GM06990 (cell line): ENCODE results near the gene EYA3.

Experiments
- DNase-seq: peaks from one replicate; pipeline ENCODE4 v3.0.0-alpha.2; 2011; ENCODE audit not compliant: insufficient read length; ENCODE audit errors: extremely low read depth
- H3K27me3 ChIP-seq: replicated peaks from 2 replicates; pipeline ENCODE4 v1.6.0; 2011; ENCODE audit warnings: low read length; ENCODE audit not compliant: control insufficient read depth, insufficient read depth
- H3K36me3 ChIP-seq: 2 replicates; pipeline ENCODE4 v1.5.1; 2011; ENCODE audit warnings: low read length; ENCODE audit not compliant: control insufficient read depth, insufficient read depth
- H3K4me3 ChIP-seq: replicated peaks from 2 replicates; pipeline ENCODE4 v1.5.1; 2011; ENCODE audit warnings: low read depth, mild to moderate bottlenecking, control low read depth, low read length
- CTCF ChIP-seq: IDR thresholded peaks from 2 replicates; pipeline ENCODE4 v1.5.1; 2011; ENCODE audit warnings: low read length, control low read depth, mild to moderate bottlenecking, inconsistent platforms; ENCODE audit not compliant: insufficient read depth, poor library complexity, severe bottlenecking

The EYA3 gene

GRCh38 chr1:27992276-27992675 lies 96.1 kb downstream of the EYA3 start:
- DNase-seq: no peak
- TF ChIP-seq CTCF: no peak
- peaks cover 22% of the 10 kb centered on the region for H3K36me3 ChIP-seq
- no peaks in the 10 kb centered on the region for H3K27me3 ChIP-seq
- no peak overlapping the region for H3K4me3 ChIP-seq

DNA sequence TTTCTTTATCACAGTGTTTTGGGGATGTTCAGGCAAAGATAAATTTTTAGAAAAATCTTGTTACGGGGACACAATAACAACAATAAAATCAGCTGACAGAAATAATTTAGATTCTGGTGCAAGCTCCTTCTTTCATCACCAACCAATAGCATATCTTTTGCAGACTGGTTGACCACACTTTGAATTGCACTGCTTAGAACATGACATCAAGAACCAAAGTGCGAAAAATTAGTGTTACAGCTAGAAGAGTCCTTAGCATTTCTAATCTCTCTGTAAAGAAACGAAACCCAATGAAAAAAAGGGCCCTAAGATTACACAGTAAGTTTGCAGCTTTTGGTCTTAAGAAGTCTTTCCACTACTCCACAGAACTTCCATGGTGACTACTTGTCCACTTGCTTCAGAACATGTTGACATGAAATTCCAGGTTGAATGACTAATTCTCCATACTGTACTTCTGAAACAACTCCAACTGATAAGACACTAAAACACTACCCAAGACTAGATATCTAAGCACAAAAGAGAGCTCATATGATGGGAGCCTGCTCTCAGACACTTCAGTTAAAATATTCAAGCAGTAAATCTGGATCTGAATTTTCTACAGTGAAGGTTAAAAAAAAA lies 97.4 kb downstream of the EYA3 start:
- no peaks in the 10 kb centered on the region for H3K27me3 ChIP-seq
- H3K36me3 ChIP-seq: peaks cover 20% of the 10 kb centered on the region
- no peak overlapping the region for H3K4me3 ChIP-seq
- TF ChIP-seq CTCF: no peak
- no peak for DNase-seq

- no peak for TF ChIP-seq CTCF
- no peak overlapping the region for H3K4me3 ChIP-seq
- DNase-seq: no peak
- H3K27me3 ChIP-seq: no peaks in the 10 kb centered on the region
- no peaks in the 10 kb centered on the region; the same call in none of the 2 replicates for H3K36me3 ChIP-seq
Measured at GRCh38 chr1:27981145-27981544, 107.3 kb downstream of the EYA3 start.

DNA sequence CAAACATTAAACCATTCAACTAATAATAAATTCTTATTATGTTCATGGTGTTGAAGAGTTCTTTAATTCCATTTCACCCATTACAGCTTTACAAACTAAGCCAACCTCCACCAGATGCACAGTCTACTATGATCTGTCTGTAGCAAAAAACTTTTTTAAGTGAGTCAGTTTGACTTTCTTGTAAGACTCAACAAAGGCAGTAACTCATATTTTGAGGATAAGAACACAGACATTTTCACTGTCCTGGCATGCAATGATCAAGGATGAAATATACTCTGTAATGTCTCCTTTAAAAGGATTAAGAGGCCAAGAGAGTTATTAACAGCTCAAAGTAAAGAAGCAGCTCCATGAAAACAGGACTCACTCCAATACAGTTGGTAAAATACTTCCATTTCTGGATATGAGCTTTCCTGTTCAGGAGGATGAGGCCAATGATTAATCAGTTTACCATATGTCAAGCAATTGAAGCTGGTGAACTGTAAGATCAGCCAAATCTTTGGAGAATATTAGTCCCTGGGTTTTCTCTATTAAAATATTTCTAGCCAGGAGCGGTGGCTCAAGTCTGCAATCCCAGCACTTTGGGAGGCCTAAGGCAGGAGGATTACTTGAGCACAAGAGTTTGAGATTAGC lies 108.1 kb downstream of the EYA3 start:
- no peaks in the 10 kb centered on the region; the same call in none of the 2 replicates for H3K36me3 ChIP-seq
- DNase-seq: no peak
- no peaks in the 10 kb centered on the region for H3K27me3 ChIP-seq
- no peak for TF ChIP-seq CTCF
- H3K4me3 ChIP-seq: no peak overlapping the region

GRCh38 chr1:27979859-27980201 lies 108.6 kb downstream of the EYA3 start:
- DNase-seq: no peak
- no peak overlapping the region for H3K4me3 ChIP-seq
- TF ChIP-seq CTCF: no peak
- H3K27me3 ChIP-seq: no peaks in the 10 kb centered on the region
- H3K36me3 ChIP-seq: no peaks in the 10 kb centered on the region; the same call in none of the 2 replicates
